Neutrophil (primary cell): ENCODE results near the gene EPS15.
"Not testable (repeated sequence)": the region's sequence is repeated elsewhere in the genome, so short reads cannot be mapped to it uniquely, and the experiment has no call there.

ENCODE experiments used
- H3K27ac ChIP-seq: fragments of 200-600 bp; sonication (generic); 2 replicates; pipeline ENCODE4 v1.5.1; 2016; ENCODE audit warnings: mild to moderate bottlenecking, moderate library complexity
- H3K27me3 ChIP-seq: fragments of 200-600 bp; sonication (generic); 2 replicates; pipeline ENCODE4 v1.6.0; 2016; ENCODE audit warnings: mild to moderate bottlenecking
- H3K36me3 ChIP-seq: fragments of 200-600 bp; sonication (generic); 2 replicates; pipeline ENCODE4 v1.5.1; 2017
- H3K4me1 ChIP-seq, 2 experiments: fragments of 200-600 bp in 1 of 2; sonication (generic) in 1 of 2; 1 replicate in 1 of 2; 2 replicates in 1 of 2; pipeline versions ENCODE4 v1.5.1 to v1.6.1; 2013 to 2016; ENCODE audit warnings: low read depth in 1 of 2, low read length in 1 of 2, mild to moderate bottlenecking in 1 of 2, moderate library complexity in 1 of 2; ENCODE audit not compliant: control insufficient read depth in 1 of 2, insufficient read depth in 1 of 2
- H3K4me3 ChIP-seq, 2 experiments: fragments of 200-600 bp in 1 of 2; sonication (generic) in 1 of 2; 1 replicate in 1 of 2; 2 replicates in 1 of 2; pipeline ENCODE4 v1.5.1; 2013 to 2016; ENCODE audit warnings: low read depth in 1 of 2, low read length in 1 of 2, mild to moderate bottlenecking in 1 of 2, moderate library complexity in 1 of 2
- H3K9me3 ChIP-seq: fragments of 200-600 bp; sonication (generic); 2 replicates; pipeline ENCODE4 v1.5.1; 2016
- CTCF ChIP-seq: fragments of 200-600 bp; sonication (generic); IDR thresholded peaks from 2 replicates; pipeline ENCODE4 v1.5.1; 2016; ENCODE audit warnings: antibody characterized with exemption

The EPS15 gene

GRCh38 chr1:51325878-51326755 is 192.9 kb downstream of the EPS15 start:
- Histone ChIP-seq H3K4me1 (peaks cover 0 to 8% of the 10 kb centered on the region in 2 experiments), H3K27ac (no peak overlapping the region), H3K4me3 (no peak overlapping the region), H3K9me3 (no peaks in the 10 kb centered on the region), H3K27me3 (peaks cover 40% of the 10 kb centered on the region), H3K36me3 (no peaks in the 10 kb centered on the region)
- TF ChIP-seq CTCF, result no peak

- no peaks in the 10 kb centered on the region for H3K36me3 ChIP-seq
- H3K4me3 ChIP-seq, result no peak overlapping the region
- TF ChIP-seq CTCF, result no peak
- H3K27me3 ChIP-seq, result peaks cover 33% of the 10 kb centered on the region
- peaks cover 0 to 3% of the 10 kb centered on the region in 2 experiments for H3K4me1 ChIP-seq
- no peak overlapping the region for H3K27ac ChIP-seq
- H3K9me3 ChIP-seq, result no peaks in the 10 kb centered on the region
These were observed 193.7 kb downstream of the EPS15 start for GRCh38 chr1:51325391-51325790.

GRCh38 chr1:51325011-51325385 is 194.1 kb downstream of the EPS15 start:
- not testable (repeated sequence) for H3K9me3 ChIP-seq, H3K4me1 ChIP-seq, H3K27ac ChIP-seq, H3K36me3 ChIP-seq, H3K4me3 ChIP-seq
- peaks cover 31% of the 10 kb centered on the region for H3K27me3 ChIP-seq

GRCh38 chr1:51324251-51325010 is 194.6 kb downstream of the EPS15 start:
- no peaks in the 10 kb centered on the region for H3K9me3 ChIP-seq
- H3K36me3 ChIP-seq, result no peaks in the 10 kb centered on the region
- H3K4me3 ChIP-seq, result no peak overlapping the region
- no peaks in the 10 kb centered on the region for H3K4me1 ChIP-seq
- H3K27me3 ChIP-seq, result peaks cover 25% of the 10 kb centered on the region
- no peak overlapping the region for H3K27ac ChIP-seq
- no peak for TF ChIP-seq CTCF

GRCh38 chr1:51323778-51324177 is 195.3 kb downstream of the EPS15 start:
- no peaks in the 10 kb centered on the region for H3K4me1 ChIP-seq
- H3K27ac ChIP-seq, result no peak overlapping the region
- H3K4me3 ChIP-seq, result no peak overlapping the region
- no peaks in the 10 kb centered on the region for H3K9me3 ChIP-seq
- TF ChIP-seq CTCF, result no peak
- no peaks in the 10 kb centered on the region for H3K36me3 ChIP-seq
- peaks cover 18% of the 10 kb centered on the region for H3K27me3 ChIP-seq
